HL-60 (cell line): ENCODE results near the gene SLC25A21.

Source experiments
- CTCF ChIP-seq: IDR thresholded peaks from one replicate; pipeline ENCODE4 v1.5.1; 2011; ENCODE audit warnings: low read length, control low read depth, inconsistent platforms; ENCODE audit not compliant: insufficient read depth
- POLR2AphosphoS5 ChIP-seq: IDR thresholded peaks from 2 replicates; pipeline ENCODE4 v1.6.1; 2012; ENCODE audit warnings: low read depth
- REST ChIP-seq: IDR thresholded peaks from 2 replicates; pipeline ENCODE4 v1.6.1; 2012; ENCODE audit warnings: low read depth; ENCODE audit not compliant: insufficient replicate concordance
- SPI1 ChIP-seq: IDR thresholded peaks from 2 replicates; pipeline ENCODE4 v1.6.1; 2012; ENCODE audit warnings: low read depth, mild to moderate bottlenecking, borderline replicate concordance

DNA sequence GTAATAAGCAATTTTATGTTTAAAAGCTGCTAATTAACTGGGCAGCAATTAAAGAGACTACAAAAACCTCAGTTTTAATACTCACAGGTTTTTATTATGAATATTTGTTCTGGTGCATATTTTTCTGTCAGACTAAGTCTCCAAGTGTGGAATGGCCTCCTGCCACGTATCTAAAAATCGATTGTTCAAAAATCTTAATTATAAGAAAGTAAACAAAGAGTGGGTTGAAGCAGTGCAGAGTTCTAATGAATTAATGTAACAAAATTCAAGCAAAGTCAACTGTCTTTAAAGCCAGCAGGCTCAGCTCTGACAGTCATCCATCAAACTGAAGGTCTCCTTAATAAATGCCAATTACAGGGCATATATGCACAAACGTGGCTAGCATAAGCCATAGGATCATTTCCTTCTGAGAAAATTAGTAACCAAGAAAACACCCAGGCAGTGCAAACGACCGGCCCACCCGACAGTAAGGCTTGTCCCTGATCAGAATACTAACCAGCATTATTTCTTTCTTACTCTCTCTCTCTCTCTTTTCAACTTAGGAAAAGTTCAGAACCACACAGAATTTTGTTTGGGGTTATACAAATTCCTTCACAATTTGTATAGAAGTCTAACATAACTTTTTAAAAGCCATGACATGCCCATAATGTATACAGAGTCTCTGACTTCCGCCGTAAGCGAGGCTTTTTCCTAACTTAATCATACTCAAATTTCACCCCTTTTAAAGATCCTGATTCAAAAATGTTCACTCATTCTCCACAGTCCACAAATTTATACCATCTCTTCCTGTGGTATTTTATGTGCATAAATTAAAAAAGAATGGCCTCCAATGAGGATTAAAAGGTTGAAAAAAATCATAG lies 83.8 kb downstream of the SLC25A21 start:
- no peak for TF ChIP-seq CTCF
- TF ChIP-seq REST = no peak
- TF ChIP-seq POLR2AphosphoS5 = no peak
- TF ChIP-seq SPI1 = no peak
